ENCODE results near the gene IQCF6.
A peak's percentile ranks its signal among the peaks of the same experiment; 100 is the strongest.
"Not testable (repeated sequence)": the region's sequence is repeated elsewhere in the genome, so short reads cannot be mapped to it uniquely, and the experiment has no call there.

The IQCF6 gene

DNA sequence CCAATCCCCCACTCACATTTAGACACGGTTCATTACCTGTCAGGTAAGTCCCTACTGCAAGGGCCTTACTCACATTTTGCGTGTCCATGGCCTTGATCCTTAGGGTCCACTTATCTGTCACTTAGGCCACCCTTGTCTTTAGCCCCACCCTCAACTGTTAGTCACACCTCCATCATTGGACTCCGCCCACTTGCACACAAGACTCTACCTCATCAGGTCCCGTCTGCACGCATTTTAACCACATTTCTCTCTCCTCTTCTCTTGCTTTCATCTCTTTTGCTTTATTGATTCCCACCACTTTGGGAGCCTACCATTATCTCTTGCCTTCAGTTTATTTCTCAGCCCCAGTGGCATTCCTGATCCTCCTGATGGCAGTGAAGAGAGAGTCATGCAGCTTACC, at the start of gene IQCF6:
IQCF6 (minus strand) TSS at position 101 of the 400 bp plus-strand sequence; CDS start at position 88, 13 bp downstream.
- DNase-seq: no peak

DNA sequence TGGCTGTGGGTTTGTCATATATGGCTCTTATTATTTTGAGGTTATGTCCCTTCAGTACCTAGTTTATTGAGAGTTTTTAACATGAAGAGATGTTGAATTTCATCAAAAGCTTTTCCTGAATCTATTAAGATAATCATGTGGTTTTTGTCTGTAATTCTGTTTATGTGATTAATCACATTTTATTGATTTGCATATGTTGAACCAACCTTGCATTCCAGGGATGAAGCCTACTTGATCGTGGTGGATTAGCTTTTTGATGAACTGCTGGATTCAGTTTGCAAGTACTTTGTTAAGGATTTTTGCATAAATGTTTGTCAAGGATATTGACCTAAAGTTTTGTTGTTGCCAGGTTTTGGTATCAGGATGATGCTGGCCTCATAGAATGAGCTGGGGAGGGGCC, 49.3 kb upstream of the IQCF6 start:
- no peak for DNase-seq

DNA sequence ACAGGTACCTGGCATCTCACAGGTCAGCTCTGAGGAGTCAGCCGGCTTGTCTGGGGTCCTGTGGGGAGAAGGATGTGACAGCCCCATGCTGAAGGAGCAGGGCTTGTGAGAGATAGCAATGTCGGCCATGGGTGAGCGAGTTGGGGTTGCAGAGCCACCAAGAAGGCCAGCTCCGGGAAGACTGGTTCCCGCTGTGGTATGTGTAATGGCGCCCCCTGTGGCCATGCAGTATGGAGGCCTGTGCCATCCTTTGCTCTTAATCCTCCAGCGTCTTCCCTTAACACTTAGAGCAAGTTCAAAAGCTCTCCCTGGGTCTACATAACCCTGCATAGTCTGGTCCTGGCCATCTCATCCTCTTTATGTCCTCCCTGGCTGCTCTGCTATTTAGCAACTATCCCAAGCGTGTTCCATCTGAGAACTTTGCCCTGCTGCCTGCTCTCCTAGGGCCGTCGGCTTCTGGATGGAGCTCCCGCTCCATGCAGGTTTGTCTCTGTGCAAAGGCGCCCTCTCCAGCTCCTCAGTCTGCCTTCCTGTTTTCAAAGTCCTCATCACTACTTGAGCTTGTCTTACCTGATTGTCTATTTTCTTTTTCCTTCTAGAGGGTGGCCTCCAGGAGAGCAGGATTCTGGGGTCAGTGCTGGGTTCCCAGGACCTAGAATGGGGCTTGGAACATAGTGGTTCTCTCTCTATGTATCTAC, 40.8 kb upstream of the IQCF6 start:
- DNase-seq: no peak

DNA sequence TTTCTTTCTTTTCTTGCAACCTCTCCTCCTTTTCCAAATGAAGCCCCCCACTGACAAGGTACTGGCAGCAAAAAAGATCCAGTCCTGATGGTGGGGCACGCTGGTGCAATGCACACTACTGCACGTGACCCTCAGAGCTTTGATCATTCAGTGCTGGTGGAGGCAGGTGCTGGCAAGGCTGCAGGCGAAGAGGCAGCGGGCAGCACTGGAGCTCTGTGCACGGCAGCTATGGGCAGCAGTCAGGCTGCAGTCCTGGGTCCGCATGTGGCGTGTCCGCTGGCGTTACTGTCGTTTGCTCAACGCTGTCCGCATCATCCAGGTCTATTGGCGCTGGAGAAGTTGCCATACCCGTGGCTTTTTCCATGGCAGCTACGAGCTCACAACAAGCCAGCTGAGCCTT, 40.1 kb upstream of the IQCF6 start:
- no peak for DNase-seq

DNA sequence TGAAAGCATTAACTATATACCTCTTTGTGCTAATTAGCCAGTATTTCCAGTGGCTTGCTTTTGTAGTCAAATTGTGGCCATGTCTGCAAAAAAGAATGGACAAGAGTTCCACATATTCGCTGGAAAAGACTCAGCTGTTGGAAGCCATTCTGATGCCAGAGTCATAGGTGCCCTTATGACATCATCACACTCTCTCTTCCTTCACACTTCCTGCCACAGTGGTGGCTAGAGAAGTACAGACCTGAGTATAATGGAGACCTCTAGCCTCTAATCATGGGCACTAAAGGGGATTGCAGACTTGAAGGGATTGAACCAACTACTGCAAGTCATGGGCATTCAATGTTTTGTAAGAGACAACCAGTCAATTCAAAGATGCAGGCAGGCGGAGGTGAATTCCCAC, 38.3 kb upstream of the IQCF6 start:
- DNase-seq: no peak

DNA sequence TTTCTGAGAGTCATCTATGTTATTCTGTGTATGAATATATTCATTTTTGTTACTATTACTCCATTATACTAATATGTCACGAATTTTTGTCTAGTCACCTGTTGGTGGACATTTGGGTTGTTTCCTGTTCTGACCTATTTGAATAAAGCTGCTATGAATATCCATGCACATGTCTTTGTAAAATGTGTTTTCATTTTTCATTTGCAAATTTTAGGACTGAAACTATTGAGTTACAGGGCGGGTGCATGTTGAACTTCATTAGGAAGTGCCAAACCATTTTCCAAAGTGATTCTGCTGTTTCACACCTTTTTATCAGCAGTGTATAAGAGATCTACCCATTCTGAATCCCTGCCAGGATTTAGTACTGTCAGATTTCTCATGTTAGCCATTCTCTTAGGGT, 37.7 kb upstream of the IQCF6 start:
- DNase-seq: no peak

DNA sequence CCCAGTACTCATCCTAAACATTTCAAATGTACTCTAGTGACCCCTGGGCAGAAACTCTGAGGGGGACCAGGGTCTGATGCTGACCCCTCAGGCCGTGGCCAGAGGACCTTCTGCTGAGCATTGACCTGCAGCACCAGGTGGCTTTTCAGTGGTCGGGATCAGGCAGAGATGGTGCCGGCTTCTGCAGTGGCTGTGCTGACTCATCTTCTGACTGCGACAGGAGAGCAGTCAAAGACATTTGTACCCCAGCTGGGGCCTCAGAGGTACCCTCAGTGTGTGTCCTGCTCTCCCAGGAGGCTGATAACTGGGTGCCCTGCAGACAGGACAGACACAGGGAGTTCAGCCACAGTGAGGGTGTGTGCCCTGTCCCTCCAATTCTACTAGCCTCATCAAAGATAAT, 36.6 kb upstream of the IQCF6 start:
- no peak for DNase-seq

DNA sequence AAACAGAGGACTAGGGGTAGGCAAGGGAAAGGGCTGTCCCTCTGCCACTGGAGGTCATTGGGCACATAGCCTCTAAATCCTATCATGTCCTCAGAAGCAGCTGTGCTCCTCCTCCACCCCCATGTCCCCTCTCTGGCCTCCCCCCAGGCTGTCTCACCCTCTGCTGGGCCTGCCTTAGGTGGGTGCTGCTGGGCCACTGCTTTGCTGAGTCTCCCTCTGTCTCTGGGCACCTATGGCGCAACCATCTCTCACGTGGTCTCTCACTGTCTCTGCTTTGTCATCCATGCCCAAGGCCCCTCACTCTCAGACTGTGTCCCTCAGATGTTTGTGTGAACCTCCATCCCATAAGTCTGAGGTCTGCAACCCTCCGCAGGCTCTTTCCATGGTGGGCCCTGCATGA, 35.0 kb upstream of the IQCF6 start:
- no peak for DNase-seq

DNA sequence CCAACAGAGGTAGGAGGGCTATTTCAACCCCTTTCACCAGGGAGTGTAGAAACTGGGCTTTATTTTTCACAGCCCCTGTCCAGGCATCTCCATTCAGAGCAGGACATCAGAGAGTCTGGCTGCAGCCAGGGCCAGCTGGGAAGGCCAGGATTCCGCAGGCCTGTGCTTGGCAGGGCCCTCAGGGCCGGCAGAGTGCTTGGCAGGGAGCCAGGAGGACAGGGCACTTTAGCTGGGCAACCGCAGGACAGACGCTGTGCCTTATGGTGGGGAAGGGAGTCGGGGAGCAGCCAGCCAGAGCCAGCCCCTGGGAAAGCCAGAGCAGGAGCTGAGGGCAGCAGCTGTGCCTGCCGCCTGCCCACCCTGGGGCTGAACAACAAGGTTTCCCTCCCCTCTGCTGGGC, 34.5 kb upstream of the IQCF6 start:
- DNase-seq: no peak

DNA sequence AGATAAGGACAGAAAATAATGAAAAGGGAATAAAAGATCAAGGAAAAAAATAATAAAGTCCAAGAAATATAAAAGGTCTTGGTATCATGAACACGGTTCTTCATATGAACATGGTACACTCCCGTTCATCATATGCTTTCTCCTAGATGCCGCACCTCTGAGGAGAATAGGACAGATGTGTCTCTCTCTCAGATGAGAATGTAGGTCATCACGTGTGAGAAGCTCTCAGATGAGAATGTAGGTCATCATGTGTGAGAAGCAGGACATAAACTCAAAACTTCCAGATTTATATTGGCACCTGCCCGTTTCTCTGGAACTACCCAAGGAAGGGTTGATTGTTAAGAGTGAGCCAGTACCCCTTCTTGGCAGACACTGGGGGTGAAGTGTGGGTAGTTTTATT, 29.9 kb upstream of the IQCF6 start:
- no peak for DNase-seq

DNA sequence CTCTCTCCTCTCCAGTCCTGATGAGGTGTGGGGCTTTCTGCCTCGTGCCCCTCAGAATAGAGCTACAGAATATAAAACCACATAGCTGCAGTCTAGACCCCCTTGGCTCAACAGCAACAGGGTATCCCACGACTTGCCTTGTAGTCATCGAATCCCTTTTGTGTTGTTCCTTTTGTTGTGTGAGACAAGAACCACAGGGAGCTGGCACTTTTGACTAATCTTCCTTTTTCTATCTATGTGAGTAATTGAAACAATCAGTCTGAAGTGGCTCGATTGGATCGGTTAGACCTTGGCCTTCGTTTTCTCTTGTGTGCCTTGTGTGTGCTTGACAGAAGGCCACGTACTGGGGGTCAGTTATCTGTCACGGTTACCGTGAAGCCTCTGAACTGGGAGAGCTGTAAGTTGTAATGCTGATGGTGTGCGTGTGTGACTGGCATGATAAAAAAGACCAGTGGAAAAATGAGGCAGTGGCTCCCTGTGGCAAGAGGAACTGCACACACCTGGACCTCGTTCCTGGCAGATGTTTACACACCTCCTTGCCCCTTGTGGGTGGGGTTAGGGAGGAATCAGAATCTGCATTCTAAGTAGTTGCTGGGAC, 23.2 kb upstream of the IQCF6 start:
- DNase-seq: no peak

DNA sequence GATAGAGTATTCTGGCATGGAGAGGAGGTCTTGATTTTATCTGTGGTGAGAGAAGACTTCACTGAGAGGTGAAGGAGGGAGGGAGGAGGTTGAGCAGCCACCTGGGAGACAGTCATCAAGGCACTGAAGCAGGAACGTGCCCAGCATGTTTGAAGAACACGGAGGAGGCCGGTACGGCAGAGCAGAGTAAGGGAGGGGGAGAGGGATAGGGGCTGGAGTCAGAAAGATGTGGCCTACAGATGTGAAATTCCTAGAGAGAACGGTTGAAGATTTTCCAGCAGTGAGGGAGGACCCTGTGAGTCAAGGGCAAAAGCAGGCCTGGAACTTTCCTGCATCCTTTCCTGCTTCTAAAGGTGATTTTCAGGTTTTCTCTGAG, 21.7 kb upstream of the IQCF6 start:
- DNase-seq: no peak

DNA sequence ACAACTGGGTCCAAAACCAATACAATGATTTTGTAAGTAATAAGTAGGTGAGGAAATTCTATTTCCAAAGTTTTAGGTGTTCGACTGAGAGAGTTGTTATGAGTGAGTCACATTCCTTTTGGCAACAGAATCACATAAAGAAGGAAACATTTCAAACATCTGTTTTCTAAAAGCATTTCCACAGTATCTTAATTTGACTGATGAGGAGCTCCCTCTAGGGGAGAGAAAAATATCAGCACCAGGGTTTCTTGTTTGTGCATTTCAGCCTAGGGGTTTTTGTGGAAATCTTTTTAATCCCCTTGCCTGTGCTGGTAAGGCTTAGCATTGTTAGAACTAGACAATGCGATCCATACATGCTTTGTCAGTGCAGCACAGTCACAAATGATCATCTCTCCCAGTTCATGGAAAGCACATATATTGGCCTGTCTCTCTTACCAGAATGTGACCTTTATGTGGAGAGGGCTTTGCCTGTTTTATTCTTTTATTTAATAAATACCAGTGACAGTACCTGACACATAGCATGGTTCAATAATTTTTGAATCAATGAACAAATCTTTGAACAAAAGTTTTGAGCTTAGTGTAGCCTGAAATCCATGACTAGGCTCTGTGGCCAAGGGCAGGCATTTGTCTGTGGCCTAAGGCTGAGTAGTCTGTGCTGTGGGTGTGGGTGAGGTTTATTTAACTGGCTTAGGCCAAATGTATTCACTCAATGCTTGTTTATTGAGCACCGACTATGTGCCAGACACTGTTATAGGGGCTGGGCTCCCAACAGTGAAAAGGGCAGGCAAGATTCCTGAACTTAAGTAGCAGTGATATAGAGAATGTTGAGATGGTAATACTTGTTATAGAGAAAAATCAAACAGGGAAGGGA, 21.1 kb upstream of the IQCF6 start:
- peak; percentile 60 for DNase-seq

DNA sequence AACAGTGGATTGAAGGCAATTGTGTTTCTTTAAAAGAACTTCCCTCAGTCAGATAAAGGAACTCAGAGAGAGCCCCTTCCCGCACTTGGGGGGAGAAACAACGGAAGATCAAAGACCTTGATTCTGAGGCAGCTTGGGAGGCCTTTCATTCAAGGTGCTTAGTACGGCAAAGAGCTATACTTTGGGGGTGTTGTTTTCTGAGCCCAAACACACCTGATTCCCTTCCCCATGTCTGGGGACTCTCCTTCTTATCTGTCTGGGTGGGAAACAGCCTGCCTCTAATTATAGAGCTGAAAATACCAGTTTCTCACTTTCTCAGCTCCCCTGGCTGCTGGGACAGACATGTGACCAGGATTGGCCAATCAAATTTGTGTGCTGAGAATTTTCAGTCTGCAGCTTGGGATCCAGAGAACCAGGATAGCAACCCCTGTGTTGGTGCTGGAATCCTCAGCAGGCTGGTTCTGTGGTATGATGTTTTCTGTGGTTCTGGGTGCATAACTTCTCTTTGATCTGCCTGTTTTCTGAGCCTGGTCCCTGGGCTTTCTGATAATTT, 19.4 kb upstream of the IQCF6 start:
- no peak for DNase-seq

DNA sequence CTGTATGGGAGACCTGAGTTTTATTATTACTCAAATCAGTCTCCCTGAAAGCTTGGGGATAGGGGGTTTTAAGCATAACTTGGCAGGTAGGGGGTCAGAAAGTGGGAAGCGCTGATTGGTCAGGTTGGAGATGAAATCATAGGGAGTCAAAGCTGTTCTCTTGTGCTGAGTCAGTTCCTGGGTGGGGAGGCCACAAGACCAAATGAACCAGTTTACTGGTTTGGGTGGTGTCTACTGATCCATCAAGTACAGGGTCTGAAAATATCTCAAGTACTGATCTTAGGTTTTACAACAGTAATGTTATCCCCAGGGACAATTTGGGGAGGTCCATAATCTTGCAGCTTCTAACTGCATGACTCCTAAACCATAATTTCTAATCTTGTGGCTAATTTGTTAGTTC, 17.8 kb upstream of the IQCF6 start:
- DNase-seq: no peak

DNA sequence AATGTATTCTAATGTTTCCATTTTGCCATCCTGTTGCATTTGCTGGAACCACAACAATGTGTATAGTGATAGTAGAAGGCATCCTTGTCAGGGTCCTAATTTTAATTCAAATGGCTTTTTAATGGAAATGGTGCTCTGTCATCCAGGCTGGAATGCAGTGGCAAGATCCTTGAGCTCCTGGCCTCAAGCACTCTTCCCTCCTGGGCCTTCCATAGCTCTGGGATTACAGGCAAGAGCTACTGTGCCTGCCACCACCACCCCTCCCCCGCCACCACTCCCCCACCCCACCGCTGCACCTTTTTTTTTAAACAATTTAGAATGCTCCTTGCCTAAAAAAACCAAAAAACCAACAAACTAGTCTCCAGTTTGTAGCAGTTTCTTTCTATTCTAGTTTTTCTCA, 15.2 kb upstream of the IQCF6 start:
- no peak for DNase-seq

DNA sequence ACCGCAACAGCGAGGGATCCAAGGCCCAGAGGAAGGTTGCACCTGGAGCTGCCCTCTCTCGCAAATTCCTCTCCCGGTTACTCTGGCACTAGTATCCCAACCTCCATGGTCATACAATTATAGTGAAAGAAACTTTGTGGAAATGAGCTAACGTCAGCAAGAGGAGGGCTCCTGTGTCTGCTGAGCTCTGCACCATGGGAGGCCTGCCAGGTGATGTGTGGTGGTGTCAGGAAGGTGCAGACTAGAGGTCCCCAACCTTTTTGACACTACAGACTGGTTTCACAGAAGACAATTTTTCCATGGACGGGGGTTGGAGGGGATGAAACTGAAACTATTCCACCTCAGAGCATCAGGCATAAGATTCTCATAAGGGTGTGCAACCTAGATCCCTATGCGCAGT, 13.2 kb upstream of the IQCF6 start:
- DNase-seq: no peak

DNA sequence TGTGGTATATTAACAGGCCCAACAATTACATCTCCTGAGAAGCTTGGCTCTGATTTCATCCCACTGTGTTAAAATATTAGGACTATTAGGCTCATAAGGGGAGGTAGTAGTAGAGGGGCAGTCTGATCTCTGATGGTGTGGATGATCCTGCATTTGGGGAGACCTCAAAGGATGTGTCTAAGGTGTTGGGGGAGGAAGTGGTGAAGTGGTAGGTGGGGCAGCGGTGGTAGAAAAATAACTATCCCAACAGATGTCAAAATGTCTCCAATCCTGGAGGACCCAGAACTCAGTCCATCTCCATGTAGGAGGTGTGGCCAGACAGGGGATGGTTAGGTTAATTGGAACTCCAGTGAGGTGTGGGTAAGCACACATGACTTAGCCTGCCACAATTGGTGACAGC, 10.4 kb upstream of the IQCF6 start:
- no peak for DNase-seq

DNA sequence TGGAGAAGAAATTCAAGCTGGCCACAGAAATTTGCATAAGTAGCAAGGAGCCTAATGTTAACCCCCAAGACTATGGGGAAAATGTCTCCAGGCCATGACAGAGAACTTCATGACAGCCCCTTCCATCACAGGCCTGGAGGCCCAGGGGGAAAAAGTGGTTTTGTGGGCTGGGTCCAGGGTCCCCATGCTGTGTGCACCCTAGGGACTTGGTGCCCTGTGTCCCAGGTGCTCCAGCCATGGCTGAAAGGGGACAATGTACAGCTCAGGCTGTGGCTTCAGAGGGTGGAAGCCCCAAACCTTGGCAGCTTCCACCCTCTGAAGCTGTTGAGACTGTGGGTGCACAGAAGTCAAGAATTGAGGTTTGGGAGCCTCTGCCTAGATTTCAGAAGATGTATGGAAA, 8.5 kb upstream of the IQCF6 start:
- DNase-seq: not testable (repeated sequence)

DNA sequence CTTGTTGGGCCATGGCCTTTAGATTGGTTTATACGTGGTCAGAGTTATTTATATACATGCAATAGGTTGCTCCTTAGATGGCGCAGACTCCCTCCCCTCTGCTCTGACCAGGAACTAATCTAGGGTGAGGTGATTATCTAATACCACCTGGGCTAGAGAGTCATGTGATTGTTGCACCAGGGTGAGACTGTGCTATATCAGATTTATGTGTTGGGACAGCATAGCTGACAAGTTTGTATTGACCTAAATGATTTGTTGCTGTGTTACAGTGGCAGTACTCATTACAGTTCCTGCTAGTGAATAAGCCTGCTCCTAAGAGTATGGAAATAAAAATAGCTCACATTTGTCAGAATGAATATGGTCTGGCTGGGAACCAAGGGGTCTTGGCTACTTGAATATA, 7.2 kb upstream of the IQCF6 start:
- DNase-seq: no peak

DNA sequence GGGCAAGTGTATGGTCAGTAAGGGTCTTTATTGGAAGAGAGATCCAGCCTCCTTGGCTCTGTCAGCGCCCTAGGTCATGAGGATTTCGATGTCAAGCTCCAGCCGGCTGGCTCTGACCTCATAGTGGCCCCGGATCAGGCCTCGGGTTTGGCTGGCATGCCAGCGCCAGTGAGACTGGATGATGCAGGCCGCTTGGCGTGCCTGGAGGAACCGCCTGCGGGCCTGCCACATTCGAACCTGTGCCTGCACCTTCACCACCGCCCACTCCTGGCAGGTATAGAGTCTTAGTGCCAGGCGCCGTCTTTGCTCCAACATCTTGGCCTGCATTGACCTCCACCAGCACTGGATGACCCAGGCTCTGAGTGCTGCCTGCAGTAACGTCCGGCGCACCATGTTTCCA, 483 bp downstream of the IQCF6 start:
- DNase-seq: no peak

DNA sequence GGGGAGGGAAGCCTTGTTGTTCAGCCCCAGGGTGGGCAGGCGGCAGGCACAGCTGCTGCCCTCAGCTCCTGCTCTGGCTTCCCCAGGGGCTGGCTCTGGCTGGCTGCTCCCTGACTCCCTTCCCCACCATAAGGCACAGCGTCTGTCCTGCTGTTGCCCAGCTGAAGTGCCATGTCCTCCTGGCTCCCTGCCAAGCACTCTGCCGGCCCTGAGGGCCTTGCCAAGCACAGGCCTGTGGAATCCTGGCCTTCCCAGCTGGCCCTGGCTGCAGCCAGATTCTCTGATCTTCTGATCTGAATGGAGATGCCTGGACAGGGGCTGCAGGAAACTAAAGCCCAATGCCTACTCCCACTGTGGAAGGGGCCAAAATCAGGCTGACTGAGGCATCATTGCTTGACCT, 1.1 kb downstream of the IQCF6 start:
- DNase-seq: no peak

DNA sequence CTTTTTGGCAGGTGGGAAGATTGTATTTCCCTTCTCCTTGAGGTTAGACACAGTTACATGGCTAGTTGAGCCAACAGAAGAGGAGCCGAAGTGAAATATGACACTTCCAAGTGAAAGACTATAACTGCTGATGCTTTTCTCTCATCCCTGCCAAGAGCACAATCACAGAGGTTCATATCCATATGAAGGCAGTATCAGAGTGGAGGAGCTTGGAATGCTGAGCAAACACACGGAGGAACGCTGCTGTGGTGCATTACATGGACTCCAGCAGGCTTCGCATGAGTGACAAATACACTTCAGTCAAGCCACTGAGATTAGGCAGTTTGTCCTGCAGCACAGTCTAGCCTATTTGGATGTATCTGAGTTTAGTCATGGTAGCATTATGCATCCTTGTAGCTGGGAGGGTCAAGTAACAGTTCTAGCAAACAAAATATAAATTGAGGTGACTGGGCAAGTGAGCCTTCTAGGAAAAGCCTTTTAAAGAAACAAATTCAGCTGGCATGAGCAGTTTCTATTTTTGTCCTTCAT, 5.4 kb downstream of the IQCF6 start:
- DNase-seq: no peak

DNA sequence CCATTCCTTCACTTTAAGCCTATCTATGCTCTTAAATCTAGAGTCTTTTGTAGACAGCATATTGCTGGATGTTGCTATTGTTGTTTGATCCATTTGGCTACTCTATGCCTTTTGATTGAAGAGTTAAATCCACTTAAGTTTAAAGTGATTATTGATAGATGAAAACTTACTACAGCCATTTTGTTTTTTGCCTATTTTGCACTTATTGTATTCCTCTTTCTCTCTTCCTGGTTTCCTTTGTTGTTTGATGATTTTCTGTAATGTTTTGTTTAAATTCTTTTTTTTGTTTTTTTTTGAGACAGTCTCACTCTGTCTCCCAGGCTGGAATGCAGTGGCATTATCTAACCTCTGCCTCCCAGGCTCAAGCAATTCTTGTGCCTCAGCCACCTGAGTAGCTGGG, 19.8 kb downstream of the IQCF6 start:
- no peak for DNase-seq
